MM.1S (cell line): ENCODE measurements around the gene LYRM4.

Source experiments
- CTCF ChIP-seq: fragments of 300-600 bp; sonication (generic); IDR thresholded peaks from 2 replicates; pipeline ENCODE4 v1.5.1; 2016; ENCODE audit warnings: antibody characterized with exemption, low read length, mixed read lengths
- EZH2 ChIP-seq: fragments of 300-600 bp; sonication (generic); optimal IDR thresholded peaks from 2 replicates; pipeline ENCODE3; 2017; ENCODE audit warnings: low read depth, mild to moderate bottlenecking, antibody characterized with exemption, low read length, mixed read lengths
- EZH2phosphoT487 ChIP-seq: fragments of 300-600 bp; sonication (generic); IDR thresholded peaks from 2 replicates; pipeline ENCODE4 v1.6.1; 2018; ENCODE audit warnings: antibody characterized with exemption, low read length

GRCh38 chr6:5142915-5143314, 117.8 kb downstream of the LYRM4 start:
- no peak for TF ChIP-seq CTCF
- no peak for TF ChIP-seq EZH2
- no peak for TF ChIP-seq EZH2phosphoT487
